ENCODE measurements around the gene NCOA3.

NCOA3 gene

GRCh38 chr20:47622118-47622665, 120.5 kb downstream of the NCOA3 start:
- Histone ChIP-seq H3K27me3 (ENCODE audit: insufficient read depth, low read length) (no peaks in the 10 kb centered on the region), H3K9me2 (ENCODE audit: low read depth, low read length) (no peaks in the 10 kb centered on the region), H4K20me1 (ENCODE audit: insufficient read depth, low read length) (no peaks in the 10 kb centered on the region), H3K79me2 (ENCODE audit: insufficient read depth, low read length) (peaks cover 56% of the 10 kb centered on the region), H3K4me2 (ENCODE audit: low read length) (no peak overlapping the region), H3K36me3 (ENCODE audit: insufficient read depth, low read length) (peaks cover 67% of the 10 kb centered on the region), H3K4me3 (ENCODE audit: low read depth, low read length, poor library complexity, severe bottlenecking) (no peak overlapping the region), H3K9ac (ENCODE audit: low read length) (no peak overlapping the region), H3K9me3 (ENCODE audit: low read length) (no peaks in the 10 kb centered on the region), H3F3A (ENCODE audit: insufficient read depth, low read length) (0 out of 2 replicates have a peak, but pooled peaks cover 5% of the 10 kb centered on the region), H2AFZ (ENCODE audit: low read length) (no peak overlapping the region), H3K4me1 (ENCODE audit: insufficient read depth, low read length, severe bottlenecking) (peaks cover 25% of the 10 kb centered on the region), H3K27ac (ENCODE audit: low read depth, low read length, poor library complexity, severe bottlenecking) (no peak overlapping the region)
- TF ChIP-seq EZH2 (IDR thresholded peaks at IDR 0.05; ENCODE audit: borderline replicate concordance, low read length): no peak
- TF ChIP-seq, protein P1, sequence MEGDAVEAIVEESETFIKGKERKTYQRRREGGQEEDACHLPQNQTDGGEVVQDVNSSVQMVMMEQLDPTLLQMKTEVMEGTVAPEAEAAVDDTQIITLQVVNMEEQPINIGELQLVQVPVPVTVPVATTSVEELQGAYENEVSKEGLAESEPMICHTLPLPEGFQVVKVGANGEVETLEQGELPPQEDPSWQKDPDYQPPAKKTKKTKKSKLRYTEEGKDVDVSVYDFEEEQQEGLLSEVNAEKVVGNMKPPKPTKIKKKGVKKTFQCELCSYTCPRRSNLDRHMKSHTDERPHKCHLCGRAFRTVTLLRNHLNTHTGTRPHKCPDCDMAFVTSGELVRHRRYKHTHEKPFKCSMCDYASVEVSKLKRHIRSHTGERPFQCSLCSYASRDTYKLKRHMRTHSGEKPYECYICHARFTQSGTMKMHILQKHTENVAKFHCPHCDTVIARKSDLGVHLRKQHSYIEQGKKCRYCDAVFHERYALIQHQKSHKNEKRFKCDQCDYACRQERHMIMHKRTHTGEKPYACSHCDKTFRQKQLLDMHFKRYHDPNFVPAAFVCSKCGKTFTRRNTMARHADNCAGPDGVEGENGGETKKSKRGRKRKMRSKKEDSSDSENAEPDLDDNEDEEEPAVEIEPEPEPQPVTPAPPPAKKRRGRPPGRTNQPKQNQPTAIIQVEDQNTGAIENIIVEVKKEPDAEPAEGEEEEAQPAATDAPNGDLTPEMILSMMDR (IDR thresholded peaks at IDR 0.05; ENCODE audit: low read length): no peak

DNA sequence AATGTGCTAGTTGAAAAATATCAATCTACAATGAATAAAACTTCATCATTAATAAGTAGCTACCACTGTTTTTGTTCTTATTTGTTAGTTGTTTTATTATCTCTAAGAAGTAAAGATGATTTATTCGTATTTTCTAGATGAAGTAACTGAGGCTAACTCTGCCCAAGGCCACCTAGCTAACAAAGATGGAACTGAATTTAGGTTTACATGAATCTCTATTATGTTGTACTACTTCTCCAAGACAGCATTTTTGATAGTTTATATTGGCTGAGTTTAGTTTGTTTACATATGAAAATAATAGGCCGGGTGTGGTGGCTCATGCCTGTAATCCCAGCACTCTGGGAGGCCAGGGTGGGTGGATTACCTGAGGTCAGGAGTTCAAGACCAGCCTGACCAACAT, 121.5 kb downstream of the NCOA3 start:
- TF ChIP-seq, protein P1 (IDR thresholded peaks at IDR 0.05; ENCODE audit: low read length): no peak
- TF ChIP-seq EZH2 (IDR thresholded peaks at IDR 0.05; ENCODE audit: borderline replicate concordance, low read length): no peak
- peaks cover 46% of the 10 kb centered on the region for H3K79me2 ChIP-seq (ENCODE audit: insufficient read depth, low read length)

DNA sequence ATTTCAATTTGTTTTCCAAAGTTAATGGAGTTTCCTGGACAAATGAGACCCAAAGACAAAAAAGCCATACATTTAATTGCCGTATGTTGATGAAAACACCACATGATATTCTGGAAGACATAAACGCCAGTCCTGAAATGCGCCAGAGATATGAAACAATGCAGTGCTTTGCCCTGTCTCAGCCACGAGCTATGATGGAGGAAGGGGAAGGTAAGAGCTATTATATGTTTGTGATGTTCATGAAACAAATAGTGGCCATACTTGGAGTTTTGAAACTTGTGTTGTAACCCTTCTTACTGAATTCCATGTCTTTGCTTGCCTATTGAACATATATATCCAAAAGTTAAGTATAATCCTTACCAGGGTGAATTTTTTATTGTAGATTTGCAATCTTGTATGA, 125.9 kb downstream of the NCOA3 start:
- H3K27ac ChIP-seq (ENCODE audit: low read depth, low read length, poor library complexity, severe bottlenecking): no peak overlapping the region
- peaks cover 100% of the 10 kb centered on the region for H3K36me3 ChIP-seq (ENCODE audit: insufficient read depth, low read length)
- H3K9me3 ChIP-seq (ENCODE audit: low read length): no peaks in the 10 kb centered on the region
- no peaks in the 10 kb centered on the region for H4K20me1 ChIP-seq (ENCODE audit: insufficient read depth, low read length)
- H3K4me3 ChIP-seq (ENCODE audit: low read depth, low read length, poor library complexity, severe bottlenecking): no peak overlapping the region
- H3K27me3 ChIP-seq (ENCODE audit: insufficient read depth, low read length): no peaks in the 10 kb centered on the region
- H3F3A ChIP-seq (ENCODE audit: insufficient read depth, low read length): no peaks in the 10 kb centered on the region
- no peaks in the 10 kb centered on the region for H3K9me2 ChIP-seq (ENCODE audit: low read depth, low read length)
- no peak overlapping the region for H2AFZ ChIP-seq (ENCODE audit: low read length)
- 0 out of 2 replicates have a peak, but pooled peaks cover 7% of the 10 kb centered on the region for H3K79me2 ChIP-seq (ENCODE audit: insufficient read depth, low read length)
- H3K9ac ChIP-seq (ENCODE audit: low read length): no peak overlapping the region
- TF ChIP-seq, protein P1 (IDR thresholded peaks at IDR 0.05; ENCODE audit: low read length): no peak
- TF ChIP-seq EZH2 (IDR thresholded peaks at IDR 0.05; ENCODE audit: borderline replicate concordance, low read length): no peak
- H3K4me1 ChIP-seq (ENCODE audit: insufficient read depth, low read length, severe bottlenecking): no peaks in the 10 kb centered on the region
- no peak overlapping the region for H3K4me2 ChIP-seq (ENCODE audit: low read length)

More for the DNA sequence above, 121.5 kb downstream of the NCOA3 start:
- Histone ChIP-seq H3K4me2 (ENCODE audit: low read length) (no peak overlapping the region), H3K9me2 (ENCODE audit: low read depth, low read length) (no peaks in the 10 kb centered on the region), H3K9ac (ENCODE audit: low read length) (no peak overlapping the region), H3K4me3 (ENCODE audit: low read depth, low read length, poor library complexity, severe bottlenecking) (no peak overlapping the region), H4K20me1 (ENCODE audit: insufficient read depth, low read length) (no peaks in the 10 kb centered on the region), H3K27ac (ENCODE audit: low read depth, low read length, poor library complexity, severe bottlenecking) (no peak overlapping the region), H3K9me3 (ENCODE audit: low read length) (no peaks in the 10 kb centered on the region), H3F3A (ENCODE audit: insufficient read depth, low read length) (0 out of 2 replicates have a peak, but pooled peaks cover 5% of the 10 kb centered on the region), H2AFZ (ENCODE audit: low read length) (no peak overlapping the region), H3K27me3 (ENCODE audit: insufficient read depth, low read length) (no peaks in the 10 kb centered on the region), H3K36me3 (ENCODE audit: insufficient read depth, low read length) (peaks cover 70% of the 10 kb centered on the region), H3K4me1 (ENCODE audit: insufficient read depth, low read length, severe bottlenecking) (peaks cover 20% of the 10 kb centered on the region)

Measured in OCI-LY1 (cell line).